HG03558 (cell line): ENCODE measurements around the gene HCK.
"Not testable (repeated sequence)": the region's sequence is repeated elsewhere in the genome, so short reads cannot be mapped to it uniquely, and the experiment has no call there.

Experiments
- ATAC-seq: cut with Tn5 transposase; IDR thresholded peaks from one replicate; pipeline ENCODE4 v1.9.1; 2021; ENCODE audit warnings: moderate number of reproducible peaks; ENCODE audit not compliant: unreplicated experiment; ENCODE audit errors: extremely low read depth

The HCK gene

DNA sequence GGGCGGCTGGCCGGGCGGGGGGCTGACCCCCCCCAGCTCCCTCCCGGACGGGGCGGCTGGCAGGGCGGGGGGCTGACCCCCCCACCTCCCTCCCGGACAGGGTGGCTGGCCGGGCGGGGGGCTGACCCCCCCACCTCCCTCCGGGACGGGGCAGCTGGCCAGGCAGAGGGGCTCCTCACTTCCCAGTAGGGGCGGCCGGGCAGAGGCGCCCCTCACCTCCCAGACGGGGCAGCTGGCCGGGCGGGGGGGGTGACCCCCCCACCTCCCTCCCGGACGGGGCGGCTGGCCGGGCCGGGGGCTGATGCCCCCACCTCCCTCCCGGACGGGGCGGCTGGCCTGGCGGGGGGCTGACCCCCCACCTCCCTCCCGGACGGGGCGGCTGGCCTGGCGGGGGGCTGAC, 69.9 kb downstream of the HCK start:
- not testable (repeated sequence) for ATAC-seq

DNA sequence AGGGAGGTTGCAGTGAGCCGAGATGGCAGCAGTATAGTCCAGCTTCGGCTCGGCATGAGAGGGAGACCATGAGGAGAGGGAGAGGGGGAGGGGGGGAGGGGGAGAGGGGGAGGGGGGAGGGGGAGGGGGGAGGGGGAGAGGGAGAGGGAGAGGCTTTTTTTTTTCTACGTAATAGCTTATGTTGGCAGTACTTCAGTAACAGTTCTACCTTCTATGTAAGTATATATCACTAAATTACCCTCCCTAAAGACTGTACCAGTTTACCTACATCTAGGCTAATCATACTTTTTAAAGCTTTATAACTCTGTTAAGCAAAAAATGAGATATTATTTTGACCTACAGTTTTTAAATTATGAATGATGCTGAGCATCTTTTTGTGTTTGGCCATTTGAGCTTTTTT, 71.0 kb downstream of the HCK start:
- ATAC-seq: no peak

DNA sequence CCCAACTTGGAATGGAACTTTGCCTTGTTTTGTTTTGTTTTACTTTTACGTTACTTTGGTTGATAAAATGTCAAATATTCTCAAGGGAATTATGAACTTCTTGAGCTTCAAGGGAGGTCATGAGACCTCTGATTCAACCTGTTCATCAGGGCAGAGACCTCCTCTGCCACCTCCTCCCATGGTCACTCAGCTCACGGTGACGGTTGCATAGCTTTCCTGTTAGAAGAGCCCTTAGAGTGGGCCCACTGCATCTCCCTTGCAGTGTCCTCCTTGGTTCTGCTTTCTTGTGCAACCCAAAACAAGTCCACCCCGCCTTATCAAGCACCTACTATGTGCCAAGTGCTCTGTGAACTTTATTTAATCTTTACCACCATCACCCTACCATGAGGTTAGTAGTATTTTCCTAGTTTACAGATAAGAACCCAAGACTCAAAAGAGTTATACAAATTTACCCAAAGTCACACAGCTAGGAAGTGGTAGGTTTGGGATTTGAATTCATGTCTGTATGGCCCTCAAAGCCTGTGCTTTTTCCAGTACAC, 72.9 kb downstream of the HCK start:
- no peak for ATAC-seq

DNA sequence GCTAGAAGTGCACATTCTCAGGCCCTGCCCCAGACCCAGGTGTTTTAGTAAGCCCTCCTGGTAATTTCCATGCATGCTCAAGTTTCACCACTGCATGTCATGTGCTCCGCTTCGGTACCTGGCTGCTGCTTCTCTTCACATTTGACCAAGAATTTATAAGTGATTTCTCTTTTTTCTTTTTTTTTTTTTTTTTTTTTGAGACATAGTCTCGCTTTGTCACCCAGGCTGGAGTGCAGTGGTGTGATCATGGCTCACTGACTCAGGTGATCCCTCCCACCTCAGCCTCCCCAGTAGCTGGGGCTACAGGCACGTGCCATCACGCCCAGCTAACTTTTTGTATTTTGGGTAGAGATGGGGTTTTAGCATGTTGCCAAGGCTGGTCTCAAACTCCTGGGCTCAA, 73.5 kb downstream of the HCK start:
- no peak for ATAC-seq

DNA sequence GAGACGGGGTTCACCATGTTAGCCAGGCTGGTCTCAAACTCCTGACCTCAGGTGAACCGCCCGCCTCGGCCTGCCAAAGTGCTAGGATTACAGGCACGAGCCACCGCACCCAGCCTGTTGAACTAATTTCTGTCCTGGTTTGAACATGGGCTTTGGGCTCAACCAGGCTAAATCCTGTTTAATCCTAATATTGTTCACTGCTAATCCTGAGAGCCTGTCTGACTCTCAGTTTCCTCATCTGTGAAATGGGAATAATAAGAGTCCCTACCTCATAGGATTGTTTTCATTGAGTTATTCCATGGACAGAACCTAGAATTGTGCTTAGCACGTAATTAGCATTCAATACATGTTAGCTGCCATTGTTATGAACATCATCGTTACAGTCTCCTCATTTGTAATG, 74.9 kb downstream of the HCK start:
- no peak for ATAC-seq

DNA sequence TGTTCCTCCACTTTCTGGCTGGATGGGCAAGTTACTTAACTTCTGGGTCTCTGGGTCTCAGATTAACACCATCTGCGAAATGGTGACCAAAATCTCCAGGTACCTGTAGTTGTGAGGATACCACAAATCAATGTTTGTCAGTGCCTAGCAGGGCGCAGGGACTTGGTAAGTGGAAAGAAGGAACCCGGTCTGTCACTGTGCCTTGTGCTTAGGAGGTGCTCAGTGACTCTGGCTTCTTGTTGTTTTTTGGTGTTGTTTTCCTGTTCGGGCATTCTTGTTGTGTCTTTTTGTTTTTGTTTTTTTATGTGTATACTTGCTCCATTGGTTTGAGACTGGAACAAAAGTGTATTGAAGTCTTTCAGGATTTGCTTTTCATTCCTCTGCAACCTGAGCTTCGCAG, 75.3 kb downstream of the HCK start:
- ATAC-seq: no peak

DNA sequence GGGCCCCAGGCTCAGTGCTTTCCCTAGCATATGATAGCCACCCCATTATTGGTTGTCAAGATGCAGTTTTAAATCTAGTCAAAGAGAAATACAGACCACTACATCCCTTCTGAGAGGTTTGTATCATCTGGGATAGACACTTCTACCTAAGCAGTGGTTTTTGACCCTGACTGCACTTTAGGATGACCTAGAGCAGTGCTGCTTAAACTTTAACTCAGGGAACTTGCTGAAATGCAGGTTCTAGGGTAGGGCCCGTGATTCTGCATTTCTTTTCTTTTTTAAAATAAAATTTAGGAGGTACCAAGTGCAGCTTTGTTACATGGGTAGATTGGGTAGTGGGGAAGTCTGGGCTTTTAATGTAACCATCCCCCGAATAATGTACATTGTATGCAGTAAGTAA, 76.1 kb downstream of the HCK start:
- no peak for ATAC-seq

DNA sequence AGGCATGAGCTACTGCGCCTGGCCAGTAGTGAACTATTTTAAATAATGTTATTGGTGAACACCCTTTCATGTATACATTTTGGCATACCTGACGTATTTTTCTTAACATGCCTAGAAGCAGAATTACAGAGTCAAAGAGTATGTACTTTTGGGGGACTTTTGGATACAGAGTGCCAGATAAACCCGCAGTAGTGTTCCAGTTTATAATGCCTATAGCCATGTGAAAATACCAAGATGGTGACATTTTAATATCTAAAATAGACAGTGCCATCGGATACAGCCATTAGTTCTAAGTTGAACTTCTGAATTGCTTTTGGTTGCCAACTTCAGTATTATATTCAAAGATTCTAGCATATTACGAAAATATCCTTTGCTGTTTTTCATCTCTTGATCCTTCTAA, 77.8 kb downstream of the HCK start:
- no peak for ATAC-seq

DNA sequence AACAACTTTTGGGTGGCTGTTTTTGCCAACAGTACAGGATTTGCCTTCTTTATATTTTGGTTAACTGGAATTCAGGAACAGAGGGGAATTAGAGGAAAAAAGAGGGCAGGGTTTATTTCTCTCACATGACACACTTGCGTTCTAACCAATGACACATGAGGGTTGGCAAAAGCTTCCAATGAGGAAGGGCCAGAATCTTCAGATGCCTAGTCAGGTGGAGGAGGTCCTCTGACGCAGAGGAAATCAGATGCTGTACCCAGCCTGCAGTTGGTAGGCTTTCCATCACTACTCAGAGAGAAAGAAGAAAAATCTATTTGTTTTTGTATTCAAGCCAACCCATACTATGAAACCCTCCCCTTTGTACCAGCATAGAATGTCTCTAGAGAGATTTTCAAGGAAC, 78.3 kb downstream of the HCK start:
- ATAC-seq: no peak

DNA sequence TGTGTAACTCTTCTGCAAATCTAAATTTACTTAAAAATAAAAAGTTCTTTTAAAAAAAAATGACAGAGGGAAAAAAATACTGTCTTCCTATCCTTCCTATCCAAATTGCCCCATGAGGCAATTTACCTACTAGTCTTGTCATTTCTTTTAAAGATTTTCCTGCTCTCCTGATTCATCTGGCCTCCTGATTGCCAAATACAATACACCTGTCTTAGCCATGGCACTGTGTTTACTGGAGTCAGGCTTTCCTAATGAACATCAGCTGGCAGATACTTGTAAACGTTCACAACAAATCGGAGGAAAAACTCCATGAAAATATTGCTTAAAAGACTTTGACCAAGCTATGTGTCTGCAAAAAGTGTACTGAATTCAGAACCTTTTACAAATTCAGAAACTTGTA, 78.9 kb downstream of the HCK start:
- no peak for ATAC-seq

DNA sequence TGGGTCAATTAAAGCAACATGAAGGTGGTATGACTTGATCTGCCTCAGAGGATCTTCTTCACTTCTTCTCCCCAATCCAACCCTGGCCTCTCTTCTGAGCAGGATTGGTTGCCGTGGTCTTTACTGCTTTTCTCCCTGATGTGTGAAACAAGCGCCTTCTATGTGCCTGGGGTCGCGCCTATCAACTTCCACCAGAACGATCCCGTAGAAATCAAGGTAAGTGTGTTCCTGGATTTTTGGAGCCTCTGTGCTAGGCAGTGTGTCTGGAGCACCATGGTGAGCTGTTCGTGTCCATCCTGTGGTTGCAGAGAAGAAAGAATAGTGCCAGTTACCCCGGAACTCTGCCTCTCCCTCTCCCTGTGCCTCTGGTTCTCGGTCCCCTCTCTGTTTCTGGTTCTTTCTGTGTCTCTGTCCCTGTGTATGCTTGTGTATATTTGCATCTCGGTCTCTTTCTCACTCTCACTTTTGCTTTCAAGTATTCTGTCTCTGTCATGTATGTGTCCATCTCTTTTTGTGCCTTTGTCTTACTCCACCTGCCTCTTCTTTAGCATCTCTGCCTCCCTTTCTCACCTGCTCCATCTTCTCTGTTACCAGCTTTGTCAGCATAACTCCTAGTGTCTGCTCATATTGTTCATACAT, 81.0 kb downstream of the HCK start:
- ATAC-seq: peak; percentile 76

DNA sequence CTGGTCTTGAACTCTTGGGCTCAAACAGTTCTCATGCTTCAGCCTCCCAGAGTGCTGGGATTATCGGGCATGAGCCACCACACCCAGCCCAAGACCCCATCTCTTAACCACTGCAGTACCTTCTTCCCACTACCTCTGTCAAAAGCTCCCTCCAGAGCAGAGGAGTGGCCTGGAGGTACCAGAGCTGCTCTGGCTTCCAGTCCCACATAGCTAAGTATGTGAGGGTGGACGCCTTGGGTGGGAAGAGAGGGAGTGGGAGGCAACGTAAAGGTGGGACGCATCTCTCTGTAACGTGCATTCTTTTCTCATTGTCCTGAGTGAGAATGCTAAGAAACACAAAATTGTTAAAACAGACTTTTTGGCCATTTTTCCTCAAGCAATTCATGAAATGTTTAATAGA, 82.0 kb downstream of the HCK start:
- ATAC-seq: no peak

DNA sequence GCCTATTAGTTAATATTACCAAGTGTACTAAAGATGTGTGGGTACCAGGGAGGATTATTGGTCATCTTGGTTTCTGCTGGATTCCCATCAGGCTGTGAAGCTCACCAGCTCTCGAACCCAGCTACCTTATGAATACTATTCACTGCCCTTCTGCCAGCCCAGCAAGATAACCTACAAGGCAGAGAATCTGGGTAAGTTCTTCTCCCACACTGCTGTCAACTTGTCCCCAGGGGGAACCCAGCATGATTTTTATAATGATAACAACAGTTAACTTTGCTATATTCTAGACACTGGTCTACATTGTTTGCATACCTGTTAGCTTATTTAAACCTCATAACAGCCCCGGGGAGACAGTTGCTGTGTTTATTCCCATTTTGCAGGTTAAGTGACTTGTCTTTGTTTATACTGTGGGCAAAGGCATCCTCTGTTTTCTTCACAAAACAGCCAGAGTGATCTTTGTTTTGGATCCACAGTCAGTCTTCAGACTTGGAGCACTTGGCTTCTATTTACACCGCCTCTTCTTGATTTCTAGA, 84.0 kb downstream of the HCK start:
- no peak for ATAC-seq

DNA sequence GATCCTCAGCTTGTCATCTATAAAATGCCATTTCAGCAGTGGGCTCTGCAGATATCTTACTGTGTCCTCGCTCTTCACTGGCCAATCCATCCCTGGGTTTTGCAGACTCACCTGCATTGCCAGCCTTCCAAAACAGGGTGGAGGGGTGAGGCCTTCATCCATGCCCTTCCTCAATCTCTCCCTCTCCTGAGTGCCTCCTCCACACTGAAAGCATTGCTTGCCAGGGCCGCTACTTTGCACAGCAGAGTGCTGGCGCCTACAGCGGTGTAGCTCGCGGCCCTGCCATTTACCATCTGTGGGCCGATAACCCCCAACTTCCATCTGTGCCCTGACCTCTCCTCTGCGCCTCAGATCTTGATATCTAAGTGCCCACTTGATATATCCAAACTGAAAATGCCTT, 86.9 kb downstream of the HCK start:
- ATAC-seq: no peak

DNA sequence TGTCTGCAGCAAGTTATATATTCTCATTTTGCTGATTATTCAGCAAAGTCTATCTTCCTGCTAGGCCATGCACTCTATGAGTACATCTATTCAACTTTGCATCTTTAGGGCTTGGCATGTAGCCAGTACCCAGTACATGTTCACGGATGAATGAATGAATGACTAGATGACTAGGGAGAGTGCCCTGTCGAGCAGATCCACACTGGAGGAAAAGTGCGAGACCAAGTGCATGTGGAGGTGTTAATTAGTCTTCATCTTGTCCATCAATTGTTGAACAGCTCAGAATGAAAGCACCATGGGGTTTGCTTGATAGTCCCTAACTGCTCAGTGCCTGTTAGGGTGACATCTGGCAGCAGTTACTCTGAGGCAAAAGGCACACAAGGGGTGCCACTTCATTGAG, 87.9 kb downstream of the HCK start:
- no peak for ATAC-seq

DNA sequence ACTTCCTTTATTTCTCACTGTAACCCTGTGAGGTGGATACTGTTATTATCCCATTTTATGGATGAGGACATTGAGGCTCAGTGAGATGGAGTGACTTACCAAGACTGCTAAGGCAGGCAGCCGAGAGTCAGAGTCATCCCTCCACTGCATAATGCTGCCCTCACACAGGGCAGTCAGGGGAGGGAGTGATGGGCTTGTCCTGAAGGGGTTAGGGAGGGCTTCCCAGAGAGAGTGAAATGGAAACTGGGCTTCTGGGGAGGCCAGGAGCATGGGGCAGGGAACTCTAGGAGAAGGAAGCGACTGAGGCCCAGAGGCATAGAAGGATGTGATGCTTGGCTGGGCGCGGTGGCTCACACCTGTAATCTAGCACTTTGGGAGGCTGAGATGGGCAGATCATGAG, 88.6 kb downstream of the HCK start:
- no peak for ATAC-seq

DNA sequence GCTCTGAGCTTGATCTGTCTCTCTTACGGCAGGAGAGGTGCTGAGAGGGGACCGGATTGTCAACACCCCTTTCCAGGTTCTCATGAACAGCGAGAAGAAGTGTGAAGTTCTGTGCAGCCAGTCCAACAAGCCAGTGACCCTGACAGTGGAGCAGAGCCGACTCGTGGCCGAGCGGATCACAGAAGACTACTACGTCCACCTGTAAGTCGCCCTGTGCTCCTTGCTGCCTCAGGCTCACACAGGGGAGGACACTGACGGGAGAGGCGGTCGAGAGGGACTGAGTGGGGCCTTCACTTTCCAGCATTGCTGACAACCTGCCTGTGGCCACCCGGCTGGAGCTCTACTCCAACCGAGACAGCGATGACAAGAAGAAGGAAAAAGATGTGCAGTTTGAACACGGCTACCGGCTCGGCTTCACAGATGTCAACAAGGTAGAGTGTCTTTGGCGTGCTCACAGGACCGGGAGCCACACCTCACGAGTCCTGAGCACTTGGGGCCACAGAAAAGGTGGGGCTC, 89.5 kb downstream of the HCK start:
- no peak for ATAC-seq

DNA sequence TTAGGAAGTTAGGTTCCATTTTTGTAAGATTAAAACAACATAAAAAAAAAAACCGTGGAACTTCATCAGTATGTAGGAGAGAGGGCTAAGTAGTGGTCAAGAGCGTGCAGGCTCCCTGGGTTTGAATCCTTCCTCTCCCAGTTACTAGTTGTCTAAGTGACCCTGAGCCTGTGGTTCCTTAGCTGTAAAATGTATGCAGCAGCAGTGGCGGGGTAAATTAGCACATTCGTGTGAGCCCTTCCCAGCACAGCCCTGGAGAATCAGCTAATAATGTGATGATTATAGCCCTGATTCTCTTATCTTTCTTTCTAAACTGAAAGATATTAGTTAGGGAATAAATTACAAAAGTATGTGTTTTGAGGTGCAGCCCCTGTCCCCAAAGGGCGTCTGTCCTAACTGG, 90.0 kb downstream of the HCK start:
- no peak for ATAC-seq

DNA sequence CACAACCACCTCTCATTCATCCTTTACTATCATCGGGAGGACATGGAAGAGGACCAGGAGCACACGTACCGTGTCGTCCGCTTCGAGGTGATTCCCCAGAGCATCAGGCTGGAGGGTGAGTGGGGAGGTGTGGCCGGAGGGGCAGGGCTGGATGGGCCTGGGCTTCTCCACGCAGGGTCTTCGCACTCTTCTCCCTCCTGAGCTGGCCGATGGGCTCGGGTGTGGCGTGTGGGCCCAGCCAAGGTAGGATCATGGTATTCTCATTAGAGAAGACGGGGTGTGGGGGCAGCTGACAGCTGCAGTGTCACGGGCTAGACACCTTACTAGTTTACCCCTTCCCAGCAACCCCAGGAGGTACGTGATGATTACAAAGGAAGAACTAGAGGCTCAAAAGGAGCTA, 90.9 kb downstream of the HCK start:
- no peak for ATAC-seq

DNA sequence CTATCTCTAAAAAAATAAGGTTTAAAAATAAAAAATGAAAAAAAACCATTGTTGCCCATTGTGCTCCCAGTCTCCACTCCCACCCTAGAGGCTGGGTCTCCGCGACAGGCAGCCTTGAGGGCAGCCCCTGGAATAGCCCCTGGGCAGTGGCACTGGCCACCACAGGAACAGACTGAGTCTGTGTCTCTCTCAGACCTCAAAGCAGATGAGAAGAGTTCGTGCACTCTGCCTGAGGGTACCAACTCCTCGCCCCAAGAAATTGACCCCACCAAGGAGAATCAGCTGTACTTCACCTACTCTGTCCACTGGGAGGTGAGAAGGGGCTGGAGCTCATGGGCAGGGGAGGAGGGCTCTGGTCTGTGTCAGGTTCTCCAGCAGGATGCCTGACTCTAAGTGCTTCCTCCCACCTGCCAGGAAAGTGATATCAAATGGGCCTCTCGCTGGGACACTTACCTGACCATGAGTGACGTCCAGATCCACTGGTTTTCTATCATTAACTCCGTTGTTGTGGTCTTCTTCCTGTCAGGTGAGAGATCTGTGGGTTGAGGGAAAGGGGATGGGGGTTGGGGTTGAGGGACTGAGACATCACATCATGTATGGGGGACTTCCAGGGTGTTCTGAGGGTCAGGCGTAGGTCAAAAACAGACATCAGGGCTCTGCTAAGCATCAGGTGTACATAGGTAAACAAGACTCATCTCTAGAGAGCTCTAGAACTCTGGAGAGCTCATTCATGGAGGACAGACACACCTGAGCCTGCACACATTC, 93.0 kb downstream of the HCK start:
- ATAC-seq: no peak

DNA sequence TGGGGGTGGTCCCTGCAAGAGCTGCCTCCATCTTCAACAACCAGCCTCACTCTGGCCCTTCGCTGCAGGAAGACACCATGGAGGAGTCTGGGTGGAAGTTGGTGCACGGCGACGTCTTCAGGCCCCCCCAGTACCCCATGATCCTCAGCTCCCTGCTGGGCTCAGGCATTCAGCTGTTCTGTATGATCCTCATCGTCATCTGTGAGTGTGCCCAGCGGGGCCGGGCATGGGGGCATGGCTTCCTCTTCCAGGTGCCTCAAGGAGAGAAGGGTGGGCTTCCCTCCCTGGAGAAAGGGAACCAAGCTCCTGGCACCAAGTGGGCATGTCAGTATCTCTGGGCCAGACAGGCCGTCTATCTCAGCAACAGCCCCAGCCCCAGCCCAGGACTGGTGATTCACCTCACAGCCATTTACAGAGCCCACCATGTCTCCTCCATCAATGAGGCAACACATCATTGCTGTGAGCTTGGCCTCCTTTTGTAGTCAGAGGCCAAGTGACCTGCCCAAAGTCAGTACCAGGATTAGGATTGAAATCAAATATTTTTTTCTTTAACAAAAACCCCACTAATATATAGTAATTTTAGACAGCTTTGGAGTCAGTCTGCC, 97.6 kb downstream of the HCK start:
- ATAC-seq: no peak
